Upper lobe of left lung (tissue), 4 donors: Measurements from ENCODE around the gene PROX1.

Source experiments
- POLR2A ChIP-seq, 4 donors: fragments of 450-650 bp; IDR thresholded peaks; one replicate each; pipeline ENCODE4 v1.5.1; 2016 to 2017; ENCODE audit warnings: antibody characterized with exemption in 4 of 4, mild to moderate bottlenecking in 2 of 4
- POLR2AphosphoS5 ChIP-seq, 2 donors: sonication (generic); formaldehyde crosslinking; IDR thresholded peaks; one replicate each; pipeline ENCODE4 v1.5.1; 2017; ENCODE audit warnings: antibody characterized with exemption in 2 of 2
- TF ChIP-seq, protein P1 (sequence below), 6 experiments: fragments of 450-650 bp in 4 of 6; fragments of 200-600 bp in 2 of 6; sonication (generic) in 2 of 6; IDR thresholded peaks; one replicate each; pipeline ENCODE4 v1.5.1; 2016 to 2019; ENCODE audit warnings: antibody characterized with exemption in 6 of 6

DNA sequence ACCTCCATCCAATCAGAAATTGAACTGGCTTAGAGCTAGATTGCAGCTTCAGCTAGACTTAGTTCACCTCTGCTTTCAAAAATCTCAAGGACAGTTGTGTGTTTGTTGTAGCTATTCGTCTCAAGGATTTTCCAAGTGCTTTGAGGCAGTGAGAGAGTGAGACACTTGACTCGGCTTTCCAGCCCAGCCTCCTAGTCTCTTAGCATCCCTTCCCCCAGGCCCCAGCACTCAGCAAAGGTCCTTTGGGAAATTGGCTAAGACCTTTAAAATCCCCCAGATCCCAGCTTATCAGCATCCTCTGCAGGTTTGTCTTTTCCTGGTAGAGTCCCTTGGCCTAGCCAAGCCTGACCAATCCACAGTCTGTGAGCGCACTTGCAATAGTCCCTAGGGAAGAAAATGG lies 47.9 kb upstream of the PROX1 start:
- no peak for TF ChIP-seq POLR2A (IDR thresholded peaks at IDR 0.05)
- TF ChIP-seq, protein P1, sequence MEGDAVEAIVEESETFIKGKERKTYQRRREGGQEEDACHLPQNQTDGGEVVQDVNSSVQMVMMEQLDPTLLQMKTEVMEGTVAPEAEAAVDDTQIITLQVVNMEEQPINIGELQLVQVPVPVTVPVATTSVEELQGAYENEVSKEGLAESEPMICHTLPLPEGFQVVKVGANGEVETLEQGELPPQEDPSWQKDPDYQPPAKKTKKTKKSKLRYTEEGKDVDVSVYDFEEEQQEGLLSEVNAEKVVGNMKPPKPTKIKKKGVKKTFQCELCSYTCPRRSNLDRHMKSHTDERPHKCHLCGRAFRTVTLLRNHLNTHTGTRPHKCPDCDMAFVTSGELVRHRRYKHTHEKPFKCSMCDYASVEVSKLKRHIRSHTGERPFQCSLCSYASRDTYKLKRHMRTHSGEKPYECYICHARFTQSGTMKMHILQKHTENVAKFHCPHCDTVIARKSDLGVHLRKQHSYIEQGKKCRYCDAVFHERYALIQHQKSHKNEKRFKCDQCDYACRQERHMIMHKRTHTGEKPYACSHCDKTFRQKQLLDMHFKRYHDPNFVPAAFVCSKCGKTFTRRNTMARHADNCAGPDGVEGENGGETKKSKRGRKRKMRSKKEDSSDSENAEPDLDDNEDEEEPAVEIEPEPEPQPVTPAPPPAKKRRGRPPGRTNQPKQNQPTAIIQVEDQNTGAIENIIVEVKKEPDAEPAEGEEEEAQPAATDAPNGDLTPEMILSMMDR (IDR thresholded peaks at IDR 0.05): no peak
- TF ChIP-seq POLR2AphosphoS5 (IDR thresholded peaks at IDR 0.05): no peak
